Dermis blood vessel endothelial cell (primary cell): ENCODE measurements around the gene CYP3A5. TPM values are rescaled to one million over a fixed set of nuclear protein-coding genes. Genes with fewer than 3 reads are reported as not detected.
"Not testable (repeated sequence)": the region's sequence is repeated elsewhere in the genome, so short reads cannot be mapped to it uniquely, and the experiment has no call there.

Source experiments
- DNase-seq: peaks from one replicate; pipeline ENCODE4 v3.0.0; 2010
- total RNA-seq: library from RNA; depleted of rRNA; stranded (reverse); fragments of >200 nt; gene quantifications from 2 replicates; pipeline ENCODE4 v1.2.3, GENCODE V29; 2014

CYP3A5 gene
- total RNA-seq, 1 donor from 2014 or later, result not detected

- not testable (repeated sequence) for DNase-seq
Measured at GRCh38 chr7:99637414-99637813, 42.4 kb downstream of the CYP3A5 start.

GRCh38 chr7:99631295-99632109 lies 48.3 kb downstream of the CYP3A5 start:
- peak; percentile 13 for DNase-seq

- no peak for DNase-seq
Measured at GRCh38 chr7:99629643-99630042, 50.2 kb downstream of the CYP3A5 start.

- no peak for DNase-seq
Measured at GRCh38 chr7:99628471-99629465, 51.0 kb downstream of the CYP3A5 start.

GRCh38 chr7:99627513-99627912 lies 52.3 kb downstream of the CYP3A5 start:
- no peak for DNase-seq

- no peak for DNase-seq
Measured at GRCh38 chr7:99626661-99627060, 53.1 kb downstream of the CYP3A5 start.

GRCh38 chr7:99625961-99626360 lies 53.8 kb downstream of the CYP3A5 start:
- no peak for DNase-seq

- DNase-seq, result no peak
Measured at GRCh38 chr7:99625321-99625720, 54.5 kb downstream of the CYP3A5 start.

- DNase-seq, result no peak
Measured at GRCh38 chr7:99624484-99624883, 55.3 kb downstream of the CYP3A5 start.

GRCh38 chr7:99623702-99624447 lies 55.9 kb downstream of the CYP3A5 start:
- DNase-seq, result no peak

GRCh38 chr7:99623091-99623693 lies 56.6 kb downstream of the CYP3A5 start:
- DNase-seq, result peak; percentile 5

- no peak for DNase-seq
Measured at GRCh38 chr7:99622596-99622995, 57.2 kb downstream of the CYP3A5 start.

GRCh38 chr7:99621271-99621670 lies 58.5 kb downstream of the CYP3A5 start:
- no peak for DNase-seq

- no peak for DNase-seq
Measured at GRCh38 chr7:99619571-99620130, 60.1 kb downstream of the CYP3A5 start.

- DNase-seq, result no peak
Measured at GRCh38 chr7:99618726-99619125, 61.1 kb downstream of the CYP3A5 start.

GRCh38 chr7:99617192-99617781 lies 62.5 kb downstream of the CYP3A5 start:
- no peak for DNase-seq

- DNase-seq, result peak; percentile 96
Measured at GRCh38 chr7:99616359-99617191, 63.2 kb downstream of the CYP3A5 start, which contains the start of gene ZSCAN25. Gene ZSCAN25, plus strand, starts transcription at chr7:99616946. Its CDS starts 2,661 bp downstream, at chr7:99619607.

GRCh38 chr7:99615989-99616358 lies 63.8 kb downstream of the CYP3A5 start:
- DNase-seq, result no peak

- DNase-seq, result no peak
Measured at GRCh38 chr7:99614495-99614894, 65.3 kb downstream of the CYP3A5 start.

GRCh38 chr7:99607548-99607947 lies 72.2 kb downstream of the CYP3A5 start:
- DNase-seq, result no peak
